SK-N-SH (cell line): ENCODE results near the gene HAGHL.

Experiments
- EZH2phosphoT487 ChIP-seq: fragments of 200-600 bp; sonication (generic); IDR thresholded peaks from 2 replicates; pipeline ENCODE4 v1.6.1; 2017; ENCODE audit warnings: low read depth, mixed run types, mild to moderate bottlenecking, antibody characterized with exemption, moderate library complexity, borderline replicate concordance
- FOXJ3 ChIP-seq: sonication (generic); formaldehyde crosslinking; IDR thresholded peaks from 2 replicates; pipeline ENCODE4 v1.5.1; 2020; ENCODE audit warnings: mild to moderate bottlenecking, missing genetic modification reagents
- GABPA ChIP-seq: IDR thresholded peaks from 2 replicates; pipeline ENCODE4 v1.4.0; 2012; ENCODE audit warnings: low read depth, mild to moderate bottlenecking
- JUND ChIP-seq: IDR thresholded peaks from 2 replicates; pipeline ENCODE4 v1.4.0; 2012
- MXI1 ChIP-seq: IDR thresholded peaks from 2 replicates; pipeline ENCODE4 v1.6.1; 2012; ENCODE audit warnings: mild to moderate bottlenecking, low read depth, low read length, improper control_type of control experiment
- POLR2AphosphoS5 ChIP-seq: IDR thresholded peaks from 2 replicates; pipeline ENCODE4 v1.6.1; 2012; ENCODE audit warnings: low read depth, low read length
- RCOR1 ChIP-seq: fragments of 150-350 bp; IDR thresholded peaks from 2 replicates; pipeline ENCODE4 v1.6.1; 2017; ENCODE audit warnings: antibody characterized with exemption, low read length
- TAF1 ChIP-seq: IDR thresholded peaks from 2 replicates; pipeline ENCODE4 v1.6.1; 2012; ENCODE audit warnings: low read depth, mild to moderate bottlenecking, low read length, moderate library complexity, borderline replicate concordance
- YY1 ChIP-seq: IDR thresholded peaks from 2 replicates; pipeline ENCODE4 v1.4.0; 2012; ENCODE audit warnings: low read depth, mild to moderate bottlenecking
- TF ChIP-seq, protein P1 (sequence below): fragments of 200-600 bp; sonication (generic); IDR thresholded peaks from 2 replicates; pipeline ENCODE4 v1.6.1; 2017; ENCODE audit warnings: antibody characterized with exemption, mild to moderate bottlenecking, moderate library complexity
- TF ChIP-seq, protein P2 (sequence below): IDR thresholded peaks from 2 replicates; pipeline ENCODE4 v1.6.1; 2012; ENCODE audit warnings: mild to moderate bottlenecking, low read depth, low read length, moderate library complexity
- TF ChIP-seq, protein P3 (sequence below): IDR thresholded peaks from 2 replicates; pipeline ENCODE4 v1.4.0; 2012; ENCODE audit warnings: low read depth

DNA sequence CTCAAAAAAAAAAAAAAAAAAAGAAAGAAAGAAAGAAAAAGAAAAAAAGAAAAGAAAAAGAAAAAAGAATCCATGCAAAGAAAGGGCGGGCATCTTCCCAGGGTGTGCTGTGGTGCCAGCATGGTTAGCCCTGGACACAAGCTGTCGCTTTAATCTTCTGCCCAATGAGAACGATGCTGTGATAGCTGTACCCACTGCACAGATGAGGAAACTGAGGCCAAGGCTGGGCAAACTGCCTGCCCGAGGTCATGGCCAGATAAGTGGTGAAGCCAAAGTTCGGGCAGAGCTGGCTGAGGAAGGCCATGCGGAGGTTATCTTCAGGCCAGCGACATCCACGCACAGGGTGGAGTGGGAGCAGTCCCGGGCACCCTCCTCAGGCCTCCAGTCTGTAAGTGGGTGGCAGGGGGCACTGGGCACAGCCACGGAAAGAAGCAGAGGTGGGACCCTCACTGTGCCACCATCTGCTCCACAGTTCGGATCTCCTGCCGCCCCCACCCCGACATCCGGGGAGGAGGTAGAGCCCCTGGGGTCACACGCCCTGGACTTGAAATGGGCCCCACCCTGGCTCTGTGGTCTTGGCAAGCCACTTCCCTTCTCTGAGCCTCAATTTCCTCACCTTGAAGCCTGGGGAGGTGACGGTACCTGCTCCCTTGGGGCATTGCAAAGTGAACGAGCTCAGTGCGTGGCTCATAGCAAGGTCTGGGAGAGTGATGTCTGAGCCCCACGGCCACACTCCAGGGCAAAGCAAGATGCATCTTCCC lies 27.8 kb upstream of the HAGHL start:
- TF ChIP-seq YY1 = no peak
- TF ChIP-seq TAF1 = no peak
- TF ChIP-seq MXI1 = no peak
- TF ChIP-seq, protein P1, sequence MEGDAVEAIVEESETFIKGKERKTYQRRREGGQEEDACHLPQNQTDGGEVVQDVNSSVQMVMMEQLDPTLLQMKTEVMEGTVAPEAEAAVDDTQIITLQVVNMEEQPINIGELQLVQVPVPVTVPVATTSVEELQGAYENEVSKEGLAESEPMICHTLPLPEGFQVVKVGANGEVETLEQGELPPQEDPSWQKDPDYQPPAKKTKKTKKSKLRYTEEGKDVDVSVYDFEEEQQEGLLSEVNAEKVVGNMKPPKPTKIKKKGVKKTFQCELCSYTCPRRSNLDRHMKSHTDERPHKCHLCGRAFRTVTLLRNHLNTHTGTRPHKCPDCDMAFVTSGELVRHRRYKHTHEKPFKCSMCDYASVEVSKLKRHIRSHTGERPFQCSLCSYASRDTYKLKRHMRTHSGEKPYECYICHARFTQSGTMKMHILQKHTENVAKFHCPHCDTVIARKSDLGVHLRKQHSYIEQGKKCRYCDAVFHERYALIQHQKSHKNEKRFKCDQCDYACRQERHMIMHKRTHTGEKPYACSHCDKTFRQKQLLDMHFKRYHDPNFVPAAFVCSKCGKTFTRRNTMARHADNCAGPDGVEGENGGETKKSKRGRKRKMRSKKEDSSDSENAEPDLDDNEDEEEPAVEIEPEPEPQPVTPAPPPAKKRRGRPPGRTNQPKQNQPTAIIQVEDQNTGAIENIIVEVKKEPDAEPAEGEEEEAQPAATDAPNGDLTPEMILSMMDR = no peak
- TF ChIP-seq, protein P2, sequence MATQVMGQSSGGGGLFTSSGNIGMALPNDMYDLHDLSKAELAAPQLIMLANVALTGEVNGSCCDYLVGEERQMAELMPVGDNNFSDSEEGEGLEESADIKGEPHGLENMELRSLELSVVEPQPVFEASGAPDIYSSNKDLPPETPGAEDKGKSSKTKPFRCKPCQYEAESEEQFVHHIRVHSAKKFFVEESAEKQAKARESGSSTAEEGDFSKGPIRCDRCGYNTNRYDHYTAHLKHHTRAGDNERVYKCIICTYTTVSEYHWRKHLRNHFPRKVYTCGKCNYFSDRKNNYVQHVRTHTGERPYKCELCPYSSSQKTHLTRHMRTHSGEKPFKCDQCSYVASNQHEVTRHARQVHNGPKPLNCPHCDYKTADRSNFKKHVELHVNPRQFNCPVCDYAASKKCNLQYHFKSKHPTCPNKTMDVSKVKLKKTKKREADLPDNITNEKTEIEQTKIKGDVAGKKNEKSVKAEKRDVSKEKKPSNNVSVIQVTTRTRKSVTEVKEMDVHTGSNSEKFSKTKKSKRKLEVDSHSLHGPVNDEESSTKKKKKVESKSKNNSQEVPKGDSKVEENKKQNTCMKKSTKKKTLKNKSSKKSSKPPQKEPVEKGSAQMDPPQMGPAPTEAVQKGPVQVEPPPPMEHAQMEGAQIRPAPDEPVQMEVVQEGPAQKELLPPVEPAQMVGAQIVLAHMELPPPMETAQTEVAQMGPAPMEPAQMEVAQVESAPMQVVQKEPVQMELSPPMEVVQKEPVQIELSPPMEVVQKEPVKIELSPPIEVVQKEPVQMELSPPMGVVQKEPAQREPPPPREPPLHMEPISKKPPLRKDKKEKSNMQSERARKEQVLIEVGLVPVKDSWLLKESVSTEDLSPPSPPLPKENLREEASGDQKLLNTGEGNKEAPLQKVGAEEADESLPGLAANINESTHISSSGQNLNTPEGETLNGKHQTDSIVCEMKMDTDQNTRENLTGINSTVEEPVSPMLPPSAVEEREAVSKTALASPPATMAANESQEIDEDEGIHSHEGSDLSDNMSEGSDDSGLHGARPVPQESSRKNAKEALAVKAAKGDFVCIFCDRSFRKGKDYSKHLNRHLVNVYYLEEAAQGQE = no peak
- no peak for TF ChIP-seq EZH2phosphoT487
- TF ChIP-seq, protein P3, sequence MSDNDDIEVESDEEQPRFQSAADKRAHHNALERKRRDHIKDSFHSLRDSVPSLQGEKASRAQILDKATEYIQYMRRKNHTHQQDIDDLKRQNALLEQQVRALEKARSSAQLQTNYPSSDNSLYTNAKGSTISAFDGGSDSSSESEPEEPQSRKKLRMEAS = no peak
- TF ChIP-seq POLR2AphosphoS5 = no peak
- no peak for TF ChIP-seq GABPA
- no peak for TF ChIP-seq FOXJ3
- TF ChIP-seq RCOR1 = no peak
- TF ChIP-seq JUND = no peak
